CD4-positive, alpha-beta T cell treated with Interleukin-17A for 4 hours (primary cell): Measurements from ENCODE around the gene SLC39A9.

Experiments used
- DNase-seq: peaks from one replicate; pipeline ENCODE4 v3.0.0-alpha.2; 2020; ENCODE audit warnings: mixed read lengths

SLC39A9 gene

GRCh38 chr14:69505338-69506240, 107.1 kb downstream of the SLC39A9 start:
- DNase-seq = no peak

GRCh38 chr14:69506241-69506595, 107.7 kb downstream of the SLC39A9 start:
- no peak for DNase-seq
